AG08395 (cell line): ENCODE measurements around the gene TSLP.

ENCODE experiments used
- DNase-seq: peaks from one replicate; pipeline ENCODE4 v3.0.0; 2012; ENCODE audit warnings: mixed read lengths, low spot score

TSLP gene

DNA sequence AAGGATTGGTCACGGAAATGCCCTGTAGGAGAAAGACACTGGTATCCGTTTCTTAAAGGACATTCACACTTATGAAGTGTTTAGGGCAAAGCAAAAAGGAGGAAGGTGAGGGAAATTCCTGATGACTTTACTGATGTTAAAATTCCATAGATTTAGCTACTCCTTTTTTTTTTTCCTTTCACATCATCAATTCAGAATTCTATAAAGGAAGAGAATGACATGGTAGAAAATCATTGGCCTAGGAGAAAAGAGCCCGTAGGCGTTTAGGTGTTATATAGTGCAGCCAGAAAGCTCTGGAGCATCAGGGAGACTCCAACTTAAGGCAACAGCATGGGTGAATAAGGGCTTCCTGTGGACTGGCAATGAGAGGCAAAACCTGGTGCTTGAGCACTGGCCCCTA is at the start of gene TSLP:
TSLP (plus strand) TSS at position 301 of the 400 bp plus-strand sequence. CDS start 178 bp downstream, outside the sequence.
- no peak for DNase-seq

- no peak for DNase-seq
Observed at GRCh38 chr5:111022301-111022700, 49.2 kb upstream of the TSLP start.

GRCh38 chr5:111028865-111029264 is 42.6 kb upstream of the TSLP start:
- no peak for DNase-seq

DNA sequence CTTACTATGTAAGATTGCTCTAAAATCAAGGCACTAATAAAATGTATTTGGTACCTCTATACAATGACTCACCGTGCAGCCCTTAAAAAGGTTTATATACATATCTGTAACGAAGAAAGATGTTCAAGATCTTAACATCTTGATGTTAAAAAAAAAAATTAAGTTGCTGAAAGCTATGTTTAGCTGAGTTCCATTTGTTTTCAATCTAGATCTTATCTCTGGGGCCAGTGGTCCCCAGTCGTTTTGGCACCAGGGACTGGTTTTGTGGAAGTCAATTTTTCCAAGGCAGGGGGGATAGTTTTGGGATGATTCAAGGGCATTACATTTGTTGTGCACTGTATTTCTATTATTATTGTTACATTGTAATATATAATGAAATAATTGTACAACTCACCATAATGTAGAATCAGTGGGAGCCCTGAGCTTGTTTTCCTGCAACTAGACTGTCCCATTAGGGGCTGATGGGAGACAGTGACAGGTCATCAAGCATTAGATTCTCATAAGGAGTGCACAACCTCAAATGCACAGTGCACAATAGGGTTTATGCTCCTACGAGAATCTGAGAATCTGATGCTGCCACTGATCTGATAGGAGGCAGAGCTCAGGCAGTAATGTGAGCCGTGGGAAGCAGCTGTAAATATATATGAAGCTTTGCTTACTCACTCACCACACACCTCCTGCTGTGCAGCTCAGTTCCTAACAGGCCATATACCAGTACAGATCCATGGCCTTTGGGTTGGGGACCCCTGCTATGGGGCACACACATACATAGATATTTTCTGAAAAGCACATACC is 27.6 kb upstream of the TSLP start:
- no peak for DNase-seq

DNA sequence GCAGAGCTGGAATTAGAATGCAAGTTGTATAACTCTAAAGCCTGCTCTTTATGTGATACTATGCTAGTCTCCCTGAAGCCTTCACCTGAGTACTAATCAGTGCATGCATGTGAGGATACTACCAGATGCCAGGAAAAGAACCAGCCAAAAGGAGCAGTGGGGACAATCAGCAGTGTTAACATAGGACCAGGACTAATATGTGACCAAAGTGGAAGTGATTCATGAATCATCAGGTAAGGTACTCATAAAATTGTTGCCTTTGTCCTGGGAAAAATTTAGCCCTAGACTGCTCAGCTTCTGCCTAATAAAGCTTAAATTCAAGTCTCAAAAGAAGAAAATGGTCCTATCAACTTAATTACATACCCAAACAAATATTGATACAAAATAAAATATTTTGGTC is 13.4 kb upstream of the TSLP start:
- DNase-seq: no peak

DNA sequence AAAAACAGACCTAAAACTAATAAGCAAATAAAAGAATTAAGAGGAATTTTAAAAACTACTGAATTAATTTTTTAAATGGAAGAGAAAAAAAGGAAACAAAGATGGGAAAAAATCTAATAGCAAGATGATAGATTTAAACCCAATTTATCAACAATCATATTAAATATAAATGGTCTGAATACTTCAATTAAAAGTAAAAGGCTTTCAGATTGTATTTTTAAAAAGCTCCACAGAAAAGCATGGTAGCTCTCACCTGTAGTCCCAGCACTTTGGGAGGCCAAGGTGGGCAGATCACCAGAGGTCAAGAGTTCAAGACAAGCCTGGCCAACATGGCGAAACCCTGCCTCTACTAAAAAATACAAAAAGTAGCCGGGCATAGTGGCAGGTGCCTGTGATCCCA is 11.3 kb upstream of the TSLP start:
- no peak for DNase-seq

DNA sequence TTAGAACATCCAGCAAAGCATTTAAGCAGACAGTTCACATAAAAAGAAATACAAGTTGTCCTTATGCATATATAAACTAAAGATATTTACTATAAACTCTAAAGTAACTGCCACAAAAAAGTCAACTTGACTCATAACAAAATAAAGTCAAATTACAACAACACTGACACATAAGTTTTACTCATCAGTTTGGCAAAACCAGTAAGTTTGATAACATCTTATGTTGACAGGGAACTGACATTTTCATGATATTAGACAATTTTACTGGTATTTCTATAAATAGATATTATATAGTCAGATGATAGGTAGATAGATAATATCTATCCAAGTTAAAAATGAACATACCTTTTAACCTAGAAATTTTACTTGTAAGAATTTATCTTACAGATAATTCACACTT is 9.9 kb upstream of the TSLP start:
- DNase-seq: no peak

DNA sequence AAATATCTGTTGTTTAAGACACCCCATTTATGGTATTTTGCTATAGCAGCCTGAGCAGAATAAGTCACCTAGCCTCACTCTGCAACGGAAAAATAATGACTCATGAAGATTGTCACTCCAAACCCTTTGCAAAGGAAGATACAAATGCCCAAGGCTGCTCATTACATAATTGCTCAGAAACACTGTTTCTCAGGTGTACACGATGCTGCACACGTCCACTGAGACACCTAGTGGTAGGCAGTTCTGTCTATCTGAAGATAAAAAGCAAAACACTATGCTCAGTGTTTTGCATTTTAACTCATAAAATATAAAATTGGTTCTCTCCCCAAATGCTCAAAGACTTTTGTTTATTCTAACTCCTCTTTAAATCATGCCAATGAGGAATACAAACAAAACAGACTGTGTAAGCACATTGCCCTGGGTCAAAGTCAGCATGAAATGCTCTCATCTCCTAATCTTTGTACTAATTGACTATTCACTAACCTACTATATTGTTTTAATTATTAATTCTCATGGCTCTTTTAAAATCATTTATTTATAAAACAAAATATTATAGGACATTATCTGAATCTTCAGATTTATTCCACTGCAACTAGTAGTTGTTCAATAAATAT is 7.7 kb upstream of the TSLP start:
- DNase-seq: peak; percentile 15

DNA sequence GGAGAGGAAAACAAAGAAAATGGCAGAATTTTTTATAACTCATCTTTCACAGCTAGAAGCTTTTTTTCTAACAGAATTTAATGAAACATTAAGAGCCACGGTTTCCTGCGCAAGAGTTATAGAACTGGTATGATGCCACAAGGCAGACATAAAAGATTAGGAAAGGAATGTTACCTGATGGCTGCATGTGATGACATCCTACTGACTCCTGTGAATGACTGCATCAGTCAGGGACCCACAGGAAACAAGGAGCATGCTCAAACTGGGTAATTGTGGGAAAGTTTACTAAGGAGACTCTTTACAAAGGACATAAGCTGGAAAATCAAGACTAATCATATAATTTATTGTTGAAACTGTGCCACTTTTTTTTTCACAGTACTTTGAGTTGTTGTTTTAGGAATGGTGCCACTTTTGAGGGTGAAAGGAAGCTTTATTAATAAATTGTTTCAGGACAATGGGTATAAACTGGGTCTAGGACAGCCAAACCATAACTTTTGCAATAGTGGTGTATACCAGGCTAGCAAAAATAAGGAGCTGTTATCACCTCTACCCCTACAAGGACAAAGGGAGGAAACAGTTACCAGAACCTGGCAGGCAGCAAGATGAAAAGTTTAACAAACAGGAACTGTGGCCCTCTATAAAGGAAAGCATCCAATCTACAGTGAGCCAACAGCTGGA is 5.1 kb upstream of the TSLP start:
- DNase-seq: no peak

GRCh38 chr5:111068213-111068612 is 3.3 kb upstream of the TSLP start:
- no peak for DNase-seq

- DNase-seq: peak; percentile 32
Observed at GRCh38 chr5:111069839-111070238, 1.7 kb upstream of the TSLP start.

- peak; percentile 30 for DNase-seq
Observed at GRCh38 chr5:111070272-111071134, 1.0 kb upstream of the TSLP start.

DNA sequence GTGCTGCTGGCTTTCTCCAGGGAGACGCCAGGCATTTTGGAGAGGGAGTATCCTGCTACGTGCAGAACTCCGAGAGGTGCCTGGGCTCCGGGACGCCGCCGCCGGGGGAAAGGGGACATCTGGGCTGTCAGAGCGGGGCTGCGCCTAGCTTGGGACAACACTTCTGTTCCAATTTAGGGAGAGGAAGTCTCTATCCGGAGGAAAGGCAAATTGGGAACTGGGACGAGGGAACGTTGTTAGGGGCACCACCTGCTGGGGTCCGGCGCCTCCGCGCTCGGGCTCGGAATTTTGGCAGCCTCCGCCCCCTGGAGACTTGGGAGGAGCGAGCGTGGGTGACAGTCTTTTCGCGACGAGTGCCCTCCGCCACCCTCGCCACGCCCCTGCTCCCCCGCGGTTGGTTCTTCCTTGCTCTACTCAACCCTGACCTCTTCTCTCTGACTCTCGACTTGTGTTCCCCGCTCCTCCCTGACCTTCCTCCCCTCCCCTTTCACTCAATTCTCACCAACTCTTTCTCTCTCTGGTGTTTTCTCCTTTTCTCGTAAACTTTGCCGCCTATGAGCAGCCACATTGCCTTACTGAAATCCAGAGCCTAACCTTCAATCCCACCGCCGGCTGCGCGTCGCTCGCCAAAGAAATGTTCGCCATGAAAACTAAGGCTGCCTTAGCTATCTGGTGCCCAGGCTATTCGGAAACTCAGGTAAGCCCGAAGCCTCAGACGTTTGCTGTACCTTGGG is 1.6 kb downstream of the TSLP start:
- DNase-seq: peak; percentile 28

DNA sequence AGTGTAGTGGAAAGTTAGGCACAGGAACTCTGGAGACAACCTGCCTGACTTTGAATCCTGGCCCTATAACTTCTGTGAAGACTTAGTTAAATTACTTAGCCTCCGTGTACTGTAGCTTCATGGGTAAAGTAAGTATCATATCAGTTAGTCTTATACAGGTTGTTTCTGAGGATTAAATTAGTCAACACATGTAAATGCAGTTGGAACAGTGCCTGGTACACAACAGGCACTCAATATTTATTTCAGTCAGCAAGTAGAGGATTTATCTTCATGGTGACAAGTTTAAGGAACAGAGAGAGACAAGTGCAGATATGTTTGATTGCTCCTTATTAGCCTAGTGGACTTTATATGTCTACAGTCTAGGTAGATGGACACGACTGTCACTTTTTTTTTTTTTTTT is 2.7 kb downstream of the TSLP start:
- DNase-seq: no peak

DNA sequence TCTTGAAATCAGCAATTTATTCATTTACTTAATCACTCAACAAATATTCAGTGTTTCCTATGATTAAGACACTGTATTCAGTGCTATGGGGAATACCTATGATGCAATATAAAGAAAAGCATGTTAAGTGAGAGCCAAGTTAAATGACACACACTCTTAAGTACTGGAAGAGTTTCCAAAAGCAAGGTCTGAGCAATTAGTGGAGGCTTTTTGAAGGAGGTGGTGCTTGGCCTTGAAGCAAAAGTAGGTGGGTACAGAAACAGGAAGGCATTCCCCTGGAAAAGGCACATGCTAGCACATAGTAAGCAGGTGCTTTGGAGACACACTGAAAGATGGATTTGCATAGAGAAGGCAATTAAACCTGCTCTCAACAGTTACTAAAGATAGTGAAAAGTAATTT is 4.0 kb downstream of the TSLP start:
- peak; percentile 62 for DNase-seq

GRCh38 chr5:111076091-111076490 is 4.6 kb downstream of the TSLP start:
- DNase-seq: no peak

- no peak for DNase-seq
Observed at GRCh38 chr5:111077678-111078077, 6.2 kb downstream of the TSLP start.

- no peak for DNase-seq
Observed at GRCh38 chr5:111079846-111080245, 8.3 kb downstream of the TSLP start.

GRCh38 chr5:111083323-111083722 is 11.8 kb downstream of the TSLP start:
- DNase-seq: no peak

DNA sequence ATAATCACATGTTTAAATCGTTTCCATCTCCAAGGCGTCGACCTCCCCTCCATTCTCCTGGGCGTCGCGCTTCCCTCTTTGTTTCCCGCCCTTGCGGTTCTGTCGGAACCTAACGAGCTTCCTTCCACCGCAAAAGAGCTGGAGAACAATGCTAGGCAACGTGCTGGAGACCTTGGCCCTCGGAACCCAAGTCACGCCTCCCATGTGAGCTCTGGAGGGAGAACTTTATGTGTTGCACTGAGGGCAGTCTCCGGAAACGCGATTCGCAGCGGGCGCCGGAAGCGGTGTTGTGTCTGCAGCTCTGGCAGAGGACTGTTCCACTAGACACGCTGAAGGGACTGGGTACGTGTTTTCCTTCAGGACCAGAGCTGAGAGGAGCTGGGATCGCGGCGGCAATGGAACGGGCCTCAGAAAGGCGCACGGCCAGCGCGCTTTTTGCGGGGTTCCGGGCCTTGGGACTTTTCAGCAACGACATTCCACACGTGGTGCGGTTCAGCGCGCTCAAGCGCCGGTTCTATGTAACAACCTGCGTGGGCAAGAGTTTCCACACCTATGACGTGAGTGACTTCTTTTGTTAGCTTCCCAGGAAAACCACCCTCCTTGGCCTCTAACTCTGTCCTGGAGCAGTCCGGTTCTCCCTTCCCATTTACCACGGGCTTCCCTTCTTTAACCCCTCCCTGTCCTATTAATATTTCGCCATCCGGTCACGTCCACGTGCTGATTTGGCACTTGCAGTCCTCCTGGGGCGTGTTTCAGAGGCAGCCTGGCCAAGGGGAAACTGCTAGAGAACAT is 20.7 kb downstream of the TSLP start, which contains the start of gene WDR36:
WDR36 (plus strand) TSS at position 287 of the 792 bp plus-strand sequence; CDS start at position 396, 109 bp downstream.
- peak; percentile 88 for DNase-seq

GRCh38 chr5:111095982-111096381 is 24.5 kb downstream of the TSLP start:
- no peak for DNase-seq
